ENCODE data around the gene ASTN2. TPM values are rescaled to one million over a fixed set of nuclear protein-coding genes. Genes with fewer than 3 reads are reported as not detected.
"Not testable (repeated sequence)": the region's sequence is repeated elsewhere in the genome, so short reads cannot be mapped to it uniquely, and the experiment has no call there.

ASTN2 gene
- polyA plus RNA-seq, 1 donor from 2014 or later = 6.8 TPM

- Histone ChIP-seq H2AFZ (ENCODE audit: low read depth, low read length) (no peak overlapping the region), H3K4me2 (ENCODE audit: low read length) (no peak overlapping the region), H3K36me3 (ENCODE audit: insufficient read depth, low read length) (no peaks in the 10 kb centered on the region), H3K27me3 (ENCODE audit: insufficient read depth, low read depth, low read length) (no peaks in the 10 kb centered on the region), H3K9me3 (ENCODE audit: low read length) (peaks cover 3% of the 10 kb centered on the region), H4K20me1 (ENCODE audit: insufficient read depth) (no peaks in the 10 kb centered on the region), H3K79me2 (replicated peaks; ENCODE audit: insufficient read depth, low read length) (no peaks in the 10 kb centered on the region), H3K9ac (ENCODE audit: low read length) (no peak overlapping the region), H3K27ac (ENCODE audit: low read length) (no peak overlapping the region), H3K9me2 (ENCODE audit: insufficient read depth, low read length) (no peaks in the 10 kb centered on the region), H3K4me3 (ENCODE audit: low read length) (no peak overlapping the region), H3F3A (ENCODE audit: insufficient read depth, low read length, poor library complexity, severe bottlenecking) (no peaks in the 10 kb centered on the region)
- TF ChIP-seq CTCF (IDR thresholded peaks at IDR 0.05; ENCODE audit: poor library complexity, severe bottlenecking) (no peak), SMC3 (conservative IDR thresholded peaks at IDR 0.05; ENCODE audit: poor library complexity) (no peak), TAF1 (IDR thresholded peaks at IDR 0.05; ENCODE audit: low read depth) (no peak), RAD21 (conservative IDR thresholded peaks at IDR 0.05) (no peak), EZH2 (IDR thresholded peaks at IDR 0.05; ENCODE audit: borderline replicate concordance, insufficient read depth, low read length, poor library complexity, severe bottlenecking) (no peak), MXI1 (conservative IDR thresholded peaks at IDR 0.05; ENCODE audit: poor library complexity, severe bottlenecking) (no peak), POLR2AphosphoS5 (IDR thresholded peaks at IDR 0.05) (no peak), REST (IDR thresholded peaks at IDR 0.05; ENCODE audit: borderline replicate concordance) (no peak), EP300 (conservative IDR thresholded peaks at IDR 0.05; ENCODE audit: poor library complexity, severe bottlenecking) (no peak)
Measured at GRCh38 chr9:116459576-116459975, 955.3 kb downstream of the ASTN2 start.

GRCh38 chr9:116456490-116457088 lies 958.3 kb downstream of the ASTN2 start:
- no peak overlapping the region for H3K4me2 ChIP-seq (ENCODE audit: low read length)
- no peak overlapping the region for H2AFZ ChIP-seq (ENCODE audit: low read depth, low read length)
- H3K27ac ChIP-seq (ENCODE audit: low read length) = no peak overlapping the region
- no peaks in the 10 kb centered on the region for H3K9me2 ChIP-seq (ENCODE audit: insufficient read depth, low read length)
- TF ChIP-seq MXI1 (conservative IDR thresholded peaks at IDR 0.05; ENCODE audit: poor library complexity, severe bottlenecking) (no peak), EZH2 (IDR thresholded peaks at IDR 0.05; ENCODE audit: borderline replicate concordance, insufficient read depth, low read length, poor library complexity, severe bottlenecking) (no peak), REST (IDR thresholded peaks at IDR 0.05; ENCODE audit: borderline replicate concordance) (no peak), POLR2AphosphoS5 (IDR thresholded peaks at IDR 0.05) (no peak), TAF1 (IDR thresholded peaks at IDR 0.05; ENCODE audit: low read depth) (no peak), RAD21 (conservative IDR thresholded peaks at IDR 0.05) (no peak), EP300 (conservative IDR thresholded peaks at IDR 0.05; ENCODE audit: poor library complexity, severe bottlenecking) (no peak), CTCF (IDR thresholded peaks at IDR 0.05; ENCODE audit: poor library complexity, severe bottlenecking) (no peak), SMC3 (conservative IDR thresholded peaks at IDR 0.05; ENCODE audit: poor library complexity) (no peak)
- H3K36me3 ChIP-seq (ENCODE audit: insufficient read depth, low read length) = no peaks in the 10 kb centered on the region
- no peaks in the 10 kb centered on the region for H4K20me1 ChIP-seq (ENCODE audit: insufficient read depth)
- no peak overlapping the region for H3K9ac ChIP-seq (ENCODE audit: low read length)
- peaks cover 3% of the 10 kb centered on the region for H3K9me3 ChIP-seq (ENCODE audit: low read length)
- H3K79me2 ChIP-seq (replicated peaks; ENCODE audit: insufficient read depth, low read length) = no peaks in the 10 kb centered on the region
- no peaks in the 10 kb centered on the region for H3F3A ChIP-seq (ENCODE audit: insufficient read depth, low read length, poor library complexity, severe bottlenecking)
- no peak overlapping the region for H3K4me3 ChIP-seq (ENCODE audit: low read length)
- no peaks in the 10 kb centered on the region for H3K27me3 ChIP-seq (ENCODE audit: insufficient read depth, low read depth, low read length)

- not testable (repeated sequence) for H4K20me1 ChIP-seq (ENCODE audit: insufficient read depth); H3K9me2 ChIP-seq (ENCODE audit: insufficient read depth, low read length); H3K9me3 ChIP-seq (ENCODE audit: low read length); H3K27ac ChIP-seq (ENCODE audit: low read length); H3K79me2 ChIP-seq (replicated peaks; ENCODE audit: insufficient read depth, low read length); H3K4me3 ChIP-seq (ENCODE audit: low read length); H3K4me2 ChIP-seq (ENCODE audit: low read length); H3F3A ChIP-seq (ENCODE audit: insufficient read depth, low read length, poor library complexity, severe bottlenecking); H3K9ac ChIP-seq (ENCODE audit: low read length); H3K36me3 ChIP-seq (ENCODE audit: insufficient read depth, low read length); H3K27me3 ChIP-seq (ENCODE audit: insufficient read depth, low read depth, low read length); H2AFZ ChIP-seq (ENCODE audit: low read depth, low read length)
Measured at GRCh38 chr9:116454539-116454938, 960.3 kb downstream of the ASTN2 start.
